Epithelial cell of alveolus of lung (primary cell): ENCODE data around the gene CXCR3. TPM values are rescaled to one million over a fixed set of nuclear protein-coding genes. Genes with fewer than 3 reads are reported as not detected.

Experiments
- total RNA-seq: library from RNA; depleted of rRNA; stranded (reverse); fragments of >200 nt; gene quantifications from 2 replicates; pipeline ENCODE4 v1.2.1, GENCODE V29; 2015

Gene CXCR3
- not detected in 2 replicates for total RNA-seq

DNA sequence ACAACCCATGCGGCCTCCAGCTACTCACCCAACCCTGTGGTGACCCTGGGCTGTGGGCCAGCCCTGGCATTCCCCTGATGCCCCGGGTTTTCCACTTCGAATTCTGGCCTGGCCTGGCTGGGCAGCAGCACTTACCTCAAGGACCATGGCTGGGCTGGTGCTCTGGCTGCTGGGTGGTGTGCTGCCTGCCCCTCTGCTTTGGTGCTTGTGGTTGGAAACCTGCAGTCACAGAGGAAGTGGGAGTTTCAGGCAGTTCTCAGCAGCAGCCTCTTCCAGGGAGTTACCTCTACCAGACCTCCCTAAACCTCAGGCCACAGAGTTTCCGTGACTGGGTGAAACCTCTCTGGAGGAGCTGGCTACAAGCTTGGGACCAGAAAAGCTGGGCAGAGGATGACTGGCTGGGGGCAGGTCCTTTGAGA, at the start of gene CXCR3:
TSS of gene CXCR3 (minus strand) at position 209 of the 419 bp plus-strand sequence. CDS start at position 147, 62 bp downstream.

DNA sequence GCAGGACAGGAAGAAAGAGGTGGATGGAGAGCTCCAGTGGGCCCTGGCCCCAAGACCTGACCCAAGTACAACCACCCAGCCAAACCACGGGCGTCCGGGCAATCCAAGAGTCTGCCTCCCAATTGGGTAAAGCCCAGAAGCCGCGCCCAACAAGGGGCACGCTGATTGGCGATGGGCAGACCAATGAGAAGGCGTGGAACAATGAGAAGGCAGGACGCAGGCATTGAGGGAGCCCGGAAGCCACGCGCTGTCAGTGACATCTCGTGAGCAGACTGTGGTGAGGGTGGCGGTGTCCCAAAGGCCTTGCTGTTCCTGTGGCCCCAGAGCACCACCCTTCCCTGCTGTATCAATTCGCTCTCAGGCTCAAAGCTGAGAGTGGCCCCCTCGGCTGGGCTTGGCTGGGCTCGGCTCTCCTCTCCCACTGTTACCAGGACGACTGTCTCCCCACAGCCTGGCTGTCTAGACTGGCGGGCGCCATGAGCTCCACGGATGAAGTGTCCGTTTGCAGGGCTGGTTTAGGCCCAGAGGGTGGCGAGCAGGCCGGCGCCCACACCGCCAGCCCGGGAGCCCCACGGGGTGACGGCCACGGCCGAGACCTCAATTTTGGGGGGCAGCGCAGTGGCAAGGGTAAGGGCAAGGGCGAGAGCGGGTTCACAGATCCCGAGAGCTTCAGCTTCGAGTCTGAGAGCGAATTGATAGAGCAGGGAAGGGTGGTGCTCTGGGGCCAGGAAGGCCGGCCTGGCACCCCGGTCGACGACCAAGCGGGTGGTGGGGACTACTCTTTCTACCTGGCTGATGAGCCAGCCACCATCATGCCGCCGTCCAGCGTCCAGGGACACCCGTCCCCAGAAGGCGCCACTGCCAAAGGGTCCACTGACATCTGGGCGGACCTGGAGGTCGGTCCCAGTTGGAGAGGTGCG, 49.3 kb upstream of the CXCR3 start, which contains the start of gene LOC101059915:
TSS of gene LOC101059915 (plus strand) at position 219 of the 920 bp plus-strand sequence.

DNA sequence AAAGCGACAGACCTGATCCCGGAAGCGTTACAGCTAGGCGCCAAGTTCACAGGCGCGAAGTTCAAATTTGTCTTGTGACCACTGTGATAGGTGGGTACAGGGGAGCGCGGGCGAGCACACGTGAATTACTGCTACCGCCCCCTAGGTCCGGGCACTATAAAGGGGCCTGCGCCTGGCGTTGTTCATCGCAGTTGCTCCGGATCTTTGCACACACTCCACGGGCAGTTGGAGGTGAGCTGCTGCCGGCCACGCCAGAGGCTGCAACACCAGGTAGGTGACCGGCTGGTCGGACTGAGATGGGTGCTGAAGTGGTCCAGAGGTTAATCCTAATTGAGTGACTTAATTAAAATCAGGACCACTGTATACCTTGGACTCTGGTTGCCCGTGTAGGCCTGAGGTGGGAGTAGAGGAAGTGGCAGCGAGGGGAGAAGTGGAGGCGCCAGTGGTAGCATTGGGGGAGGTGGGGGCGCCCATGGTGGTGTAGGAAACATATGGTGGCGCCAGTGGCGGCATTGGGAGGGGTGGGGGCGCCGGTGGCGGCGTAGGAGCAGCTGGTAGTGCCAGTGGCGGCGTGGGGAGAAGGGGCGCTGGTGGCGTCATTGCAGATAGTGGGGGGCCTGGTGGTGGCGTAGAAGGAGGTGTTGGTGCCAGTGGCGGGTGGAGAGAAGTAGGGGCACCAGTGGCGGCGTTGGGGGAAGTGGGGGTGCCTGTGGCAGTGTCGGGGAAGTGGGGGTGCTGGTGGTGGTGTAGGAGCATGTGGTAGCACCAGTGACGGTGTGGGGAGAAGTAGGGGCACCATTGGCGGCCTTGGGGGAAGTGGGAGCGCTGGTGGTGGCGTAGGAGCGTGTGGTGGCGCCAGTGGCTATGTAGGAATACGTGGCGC, 39.8 kb downstream of the CXCR3 start, which contains the start of gene GCNA:
TSS of gene GCNA (plus strand) at position 185 of the 883 bp plus-strand sequence. CDS start 2,385 bp downstream, outside the sequence.

Other genes with a start within 250 kb of the CXCR3 start
- 25.5 and 51.7 TPM in 2 replicates for gene OGT, start 85.4 kb downstream of the CXCR3 start, total RNA-seq
- gene GCNA, start 40.1 kb downstream of the CXCR3 start, total RNA-seq, result 0.26 and 4.2 TPM in 2 replicates
- gene CXorf49, start 99.8 kb upstream of the CXCR3 start, total RNA-seq, result not detected in 2 replicates
- not detected in 2 replicates for gene CXorf49B, start 144.8 kb upstream of the CXCR3 start, total RNA-seq